Ecto neural progenitor cell (in vitro differentiated cells): ENCODE measurements around the gene GCHFR.

Experiments used
- DNase-seq: peaks from one replicate; pipeline ENCODE4 v3.0.0-alpha.2; 2018; ENCODE audit warnings: low spot score

The GCHFR gene

DNA sequence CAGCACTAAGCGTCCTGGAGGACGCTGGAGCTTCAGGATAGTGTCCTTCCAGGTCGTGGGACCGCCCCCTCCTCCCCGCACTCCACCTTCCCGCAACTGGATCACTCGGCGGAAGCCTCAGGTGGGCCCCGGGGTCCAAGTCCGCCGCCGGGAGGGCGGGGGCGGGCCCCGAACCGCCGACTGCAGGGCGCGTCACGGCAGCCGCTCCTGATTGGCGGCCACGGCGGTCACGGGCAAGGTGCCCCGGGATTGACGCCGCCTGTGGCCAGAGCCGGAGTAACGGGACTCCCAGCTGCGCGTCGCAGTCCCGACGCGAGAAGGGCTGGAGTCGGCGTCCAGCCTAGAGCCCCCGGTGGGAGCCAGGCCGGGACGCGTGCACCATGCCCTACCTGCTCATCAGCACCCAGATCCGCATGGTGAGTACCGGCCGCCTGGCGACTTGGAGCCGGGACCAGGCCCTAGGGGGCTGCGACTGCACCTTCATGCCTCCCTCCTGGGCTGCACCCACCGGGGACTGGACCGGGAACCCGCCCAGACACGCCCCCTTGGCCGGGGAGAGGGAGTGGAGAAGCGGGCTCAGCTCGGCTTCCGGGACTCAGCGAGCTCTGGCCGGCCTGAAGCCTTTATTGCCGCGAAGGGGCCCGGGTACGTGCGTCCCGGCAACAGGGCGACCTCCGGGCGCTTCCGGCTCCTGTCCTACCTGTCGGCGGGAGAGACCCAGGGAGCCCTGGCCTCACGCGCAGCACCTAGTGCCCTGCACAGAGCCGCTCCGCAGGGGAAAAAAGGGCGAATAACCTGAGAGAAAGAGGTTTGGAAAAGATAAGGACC is at the start of gene GCHFR:
Gene GCHFR, plus strand, starts transcription at position 268 of the 828 bp plus-strand sequence. Its CDS starts 113 bp downstream, at position 381.
- DNase-seq, result peak; percentile 75

DNA sequence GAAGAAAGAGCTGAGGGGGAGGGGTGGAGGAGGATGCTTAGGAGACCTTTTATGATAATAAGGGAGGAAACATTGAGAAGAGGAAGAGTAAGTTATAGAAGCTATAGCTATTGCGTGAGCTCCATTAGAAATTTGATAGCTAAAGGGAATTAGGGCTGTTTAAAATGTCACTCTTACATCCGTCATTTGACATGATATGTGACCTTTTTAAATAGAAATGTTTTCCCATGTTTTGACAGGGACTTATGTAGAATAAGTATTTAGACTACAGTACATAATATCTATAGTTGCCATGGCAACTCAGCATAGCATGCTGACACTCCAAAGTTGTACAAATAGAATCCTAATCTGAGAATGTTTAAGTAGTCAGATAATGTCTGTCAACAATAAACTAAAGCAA is 49.7 kb upstream of the GCHFR start:
- no peak for DNase-seq

DNA sequence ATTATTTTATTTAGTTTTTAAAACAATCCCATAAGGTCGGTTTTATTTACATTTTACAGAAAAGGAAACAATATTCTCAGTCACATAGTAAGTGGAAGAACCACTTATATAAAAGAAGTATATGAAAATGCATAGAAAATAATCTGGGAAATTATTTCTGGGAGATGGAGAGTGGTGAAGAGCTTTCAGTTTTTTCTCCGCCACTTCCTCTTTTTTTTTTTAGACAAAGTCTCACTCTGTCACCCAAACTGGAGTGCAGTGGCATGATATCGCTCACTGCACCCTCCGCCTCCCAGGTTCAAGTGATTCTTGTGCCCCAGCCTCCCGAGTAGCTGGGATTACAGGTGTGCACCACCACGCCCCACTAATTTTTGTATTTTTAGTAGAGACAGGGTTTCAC is 47.7 kb upstream of the GCHFR start:
- no peak for DNase-seq

DNA sequence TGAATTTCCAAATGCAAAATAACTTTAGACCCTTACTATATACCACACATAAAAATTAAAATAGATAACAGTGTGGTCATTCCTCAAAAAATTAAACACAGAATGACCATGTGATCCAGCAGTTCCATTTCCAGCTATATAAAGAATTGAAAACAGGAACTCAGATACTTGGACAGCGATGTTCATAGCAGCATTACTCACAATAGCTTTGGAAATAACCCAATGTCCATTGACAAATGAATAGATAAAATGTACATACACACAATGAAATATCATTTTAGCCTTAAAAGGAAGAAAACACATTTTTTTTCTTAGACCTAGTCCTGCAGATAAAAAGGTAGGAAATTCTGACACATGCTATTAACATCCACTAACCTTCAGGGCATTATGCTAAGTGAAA is 42.2 kb upstream of the GCHFR start:
- DNase-seq, result no peak

DNA sequence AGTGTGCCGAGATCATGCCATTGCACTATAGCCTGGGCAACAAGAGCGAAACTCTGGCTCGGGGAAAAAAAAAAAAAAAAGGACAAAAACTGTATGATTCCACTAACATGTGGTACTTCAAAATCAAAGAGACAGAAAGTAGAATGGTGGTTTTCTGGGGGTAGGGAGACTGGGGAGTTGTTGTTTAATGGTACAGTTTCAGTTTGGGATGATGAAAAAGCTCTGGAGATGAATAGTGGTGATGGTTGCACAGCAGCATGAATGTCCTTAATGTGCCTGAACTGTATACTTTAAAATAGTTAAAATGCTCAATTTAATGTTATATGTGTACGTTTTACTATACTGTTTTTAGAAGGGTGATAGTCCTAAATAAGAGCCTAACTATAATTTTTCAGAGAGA is 41.5 kb upstream of the GCHFR start:
- no peak for DNase-seq

DNA sequence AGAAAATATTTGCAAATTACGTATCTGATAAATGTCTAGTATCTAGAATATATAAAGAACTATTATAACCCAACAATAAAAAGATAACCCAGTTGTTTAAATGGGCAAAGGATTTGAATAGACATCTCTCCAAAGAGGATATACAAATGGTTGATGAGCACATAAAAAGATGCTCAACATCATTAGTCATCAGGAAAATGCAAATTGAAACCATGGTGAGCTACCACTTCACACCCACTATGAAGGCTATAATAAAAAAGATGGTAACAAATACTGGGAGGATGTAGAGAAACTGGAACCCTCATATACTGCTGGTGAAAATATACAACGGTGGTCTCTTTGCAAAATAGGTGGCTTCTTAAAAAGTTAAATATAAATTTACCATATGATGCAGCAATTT is 40.9 kb upstream of the GCHFR start:
- no peak for DNase-seq

DNA sequence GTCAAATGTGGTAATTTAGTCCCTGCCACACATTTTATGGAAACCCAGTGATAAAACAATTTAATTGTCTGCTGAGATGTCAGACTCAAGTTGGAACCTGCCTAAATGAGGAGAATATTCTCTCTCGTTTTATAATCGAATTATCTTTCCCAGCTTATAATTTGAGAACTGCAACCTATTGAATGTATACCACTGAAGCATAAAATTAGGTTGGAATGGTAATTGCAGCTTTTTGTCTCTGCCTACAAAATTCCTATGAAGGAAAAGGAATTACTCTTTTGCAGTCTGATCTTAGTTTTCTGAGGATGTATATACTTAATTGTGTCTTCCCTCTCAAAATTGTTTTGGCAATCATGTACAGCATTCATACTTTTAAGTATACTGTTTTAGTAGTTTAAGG is 39.9 kb upstream of the GCHFR start:
- no peak for DNase-seq

DNA sequence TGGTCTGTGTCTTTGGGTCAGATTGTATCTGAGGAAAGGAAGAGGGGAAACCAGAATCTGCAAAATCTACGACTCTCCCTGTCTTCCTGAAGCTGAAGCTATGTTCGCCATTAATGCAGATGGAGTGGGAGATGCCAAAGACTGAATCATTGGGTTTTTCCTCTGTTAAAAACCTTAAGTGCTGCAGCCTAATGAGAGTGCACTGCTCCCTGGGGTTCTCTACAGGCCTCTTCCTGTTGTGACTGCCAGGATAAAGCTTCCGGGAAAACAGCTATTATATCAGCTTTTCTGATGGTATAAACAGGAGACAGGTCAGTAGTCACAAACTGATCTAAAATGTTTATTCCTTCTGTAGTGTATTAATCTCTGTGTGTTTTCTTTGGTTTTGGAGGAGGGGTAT is 32.8 kb upstream of the GCHFR start:
- DNase-seq, result no peak

DNA sequence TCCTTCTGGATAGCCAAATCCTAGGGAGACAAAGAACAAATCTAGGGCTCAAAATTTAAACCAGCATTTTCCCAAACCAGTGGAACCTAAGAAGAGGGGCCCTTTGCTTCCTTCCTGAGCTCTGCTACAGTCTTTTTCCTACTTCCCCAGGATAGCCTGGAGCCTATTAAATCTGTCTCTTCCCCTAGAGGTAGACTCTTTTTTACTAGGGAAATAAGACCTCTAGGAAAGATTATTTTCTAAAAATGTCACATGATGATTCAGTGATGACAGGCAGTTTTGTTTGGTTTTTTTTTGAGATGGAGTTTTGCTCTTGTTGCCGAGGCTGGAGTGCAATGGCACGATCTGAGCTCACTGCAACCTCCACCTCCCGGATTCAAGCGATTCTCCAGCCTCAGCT is 27.3 kb upstream of the GCHFR start:
- DNase-seq, result no peak

DNA sequence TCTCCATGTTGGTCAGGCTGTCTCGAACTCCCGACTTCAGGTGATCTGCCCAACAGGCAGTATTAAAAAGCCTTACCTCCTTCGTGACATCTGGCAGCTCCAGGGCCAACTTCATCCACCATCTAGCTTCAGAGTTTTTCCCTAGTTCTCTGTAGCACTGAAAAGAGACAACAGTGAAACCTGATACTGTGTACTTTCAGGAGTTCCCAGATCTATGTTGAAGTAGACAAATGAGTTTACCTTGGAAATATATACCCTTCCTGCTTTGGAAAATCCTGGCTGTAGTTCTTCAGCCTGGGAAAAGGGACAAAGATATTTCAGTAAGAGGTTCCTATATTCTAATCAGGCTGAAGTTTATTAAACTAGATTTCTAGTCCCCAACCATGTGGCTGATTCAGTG is 26.8 kb upstream of the GCHFR start:
- no peak for DNase-seq

DNA sequence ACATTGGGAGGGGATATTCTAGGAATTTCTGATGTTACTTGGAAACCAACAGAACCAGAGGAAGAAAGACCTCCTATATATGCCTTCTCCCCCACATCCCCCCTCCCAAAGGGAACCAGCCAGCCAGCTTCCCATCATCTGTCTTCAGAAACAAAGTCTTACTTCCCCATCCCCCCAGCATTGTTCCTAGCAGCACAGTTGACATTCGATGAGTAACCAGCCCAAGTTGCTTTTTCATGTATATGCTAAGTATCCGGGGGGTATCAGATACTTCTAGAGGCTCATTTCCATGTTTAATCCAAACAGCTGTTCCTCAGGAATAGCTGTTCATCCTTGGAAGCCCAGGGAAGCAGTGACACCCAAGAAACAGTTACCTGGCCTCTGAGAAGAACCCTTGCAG is 24.8 kb upstream of the GCHFR start:
- no peak for DNase-seq

DNA sequence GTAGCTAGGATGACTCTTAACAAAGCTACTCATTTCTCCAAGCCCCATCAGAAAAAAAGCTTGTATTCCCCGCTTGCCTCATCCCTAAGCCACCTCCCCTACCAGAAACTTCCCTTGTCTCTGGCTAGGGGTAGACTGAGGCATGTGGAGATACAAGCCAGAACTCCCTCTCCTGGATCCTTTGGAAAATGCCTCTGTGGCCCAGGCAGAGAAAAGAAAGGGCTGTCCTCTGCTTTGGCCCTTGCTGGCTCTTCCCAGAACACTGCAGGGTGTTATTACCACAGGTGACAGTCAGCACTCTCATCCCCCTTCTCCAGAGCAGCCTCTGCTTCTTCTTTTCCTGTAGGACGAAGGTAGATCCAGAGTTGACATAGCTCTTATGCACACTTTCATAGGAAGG is 24.0 kb upstream of the GCHFR start:
- DNase-seq, result no peak

DNA sequence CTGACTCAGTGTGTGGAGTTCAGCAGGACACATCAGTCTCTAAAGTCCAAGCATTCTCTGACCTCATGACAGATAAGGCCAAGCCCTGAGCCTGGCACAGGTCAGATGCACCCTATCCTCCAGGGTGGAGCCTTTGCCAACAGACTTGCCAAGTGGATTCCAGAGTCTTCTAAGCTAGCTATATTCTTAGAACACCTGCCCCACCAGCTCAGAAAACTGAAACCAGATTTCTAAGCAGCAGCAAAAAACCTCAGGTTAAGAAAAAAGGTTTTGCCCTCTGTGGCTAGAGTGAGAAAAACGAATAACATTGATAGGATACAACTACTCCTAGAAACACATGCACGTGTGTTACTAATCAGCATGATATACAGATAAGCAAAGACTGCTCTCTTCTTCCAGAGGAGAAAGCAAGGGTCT is 20.4 kb upstream of the GCHFR start:
- DNase-seq, result no peak

DNA sequence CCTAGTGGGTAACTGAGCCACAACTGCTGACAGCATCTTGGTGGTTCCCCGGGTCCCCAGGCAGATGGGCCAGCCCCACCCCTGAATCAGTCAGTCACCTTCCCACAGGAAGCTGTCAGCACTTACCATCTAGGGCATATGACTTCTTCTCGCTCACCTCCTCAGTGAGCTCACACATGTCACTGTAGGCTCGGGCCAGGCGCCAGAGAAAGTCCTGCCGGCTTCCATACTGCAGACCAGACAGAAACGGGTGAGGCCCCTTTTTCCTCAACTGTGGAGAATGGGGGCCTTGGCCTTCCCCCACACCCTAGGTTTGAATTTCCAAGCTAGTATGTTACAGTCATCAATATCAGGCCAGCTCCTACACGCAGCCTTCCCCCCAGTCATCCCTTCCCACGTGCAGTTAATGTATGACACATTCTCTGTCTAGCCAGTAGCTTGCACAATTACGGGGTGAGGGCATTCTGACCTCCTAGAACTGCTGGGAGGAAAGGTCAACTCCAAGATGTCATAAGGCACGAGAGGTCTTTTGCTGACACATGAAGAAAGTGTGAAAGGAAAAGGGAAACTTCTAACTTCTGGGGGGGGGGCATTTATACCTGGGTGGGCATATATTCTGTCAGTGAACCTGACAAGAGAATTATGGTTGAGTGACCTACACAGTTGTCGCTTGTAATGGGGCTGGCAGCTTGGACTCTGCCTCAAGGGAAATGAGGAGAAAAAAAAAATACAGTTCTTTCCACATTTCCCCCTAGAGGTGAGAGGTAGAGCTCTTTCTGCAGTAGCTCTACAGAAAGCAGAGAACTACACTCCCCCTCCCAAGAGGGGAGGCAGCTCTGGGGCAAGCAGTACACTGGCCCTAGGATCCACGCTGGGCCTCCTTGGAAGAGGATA is 19.7 kb upstream of the GCHFR start:
- DNase-seq, result no peak

DNA sequence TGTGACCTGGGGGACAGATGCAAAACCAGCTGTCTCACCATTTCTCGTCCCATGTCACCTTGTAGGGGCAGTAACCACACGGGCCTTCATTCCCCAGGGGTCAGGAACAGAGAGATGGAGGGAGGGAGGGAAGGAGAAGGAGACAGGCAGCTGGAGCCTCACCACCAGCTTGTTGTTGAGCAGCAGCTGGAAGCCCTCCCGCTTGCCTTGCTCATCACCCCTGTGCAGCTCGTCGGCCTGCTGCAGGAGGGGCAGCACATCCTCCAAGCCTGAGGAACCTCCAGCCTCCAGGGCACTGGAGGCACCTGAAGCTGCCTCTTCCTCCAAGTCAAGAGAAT is 19.1 kb upstream of the GCHFR start:
- DNase-seq, result no peak

DNA sequence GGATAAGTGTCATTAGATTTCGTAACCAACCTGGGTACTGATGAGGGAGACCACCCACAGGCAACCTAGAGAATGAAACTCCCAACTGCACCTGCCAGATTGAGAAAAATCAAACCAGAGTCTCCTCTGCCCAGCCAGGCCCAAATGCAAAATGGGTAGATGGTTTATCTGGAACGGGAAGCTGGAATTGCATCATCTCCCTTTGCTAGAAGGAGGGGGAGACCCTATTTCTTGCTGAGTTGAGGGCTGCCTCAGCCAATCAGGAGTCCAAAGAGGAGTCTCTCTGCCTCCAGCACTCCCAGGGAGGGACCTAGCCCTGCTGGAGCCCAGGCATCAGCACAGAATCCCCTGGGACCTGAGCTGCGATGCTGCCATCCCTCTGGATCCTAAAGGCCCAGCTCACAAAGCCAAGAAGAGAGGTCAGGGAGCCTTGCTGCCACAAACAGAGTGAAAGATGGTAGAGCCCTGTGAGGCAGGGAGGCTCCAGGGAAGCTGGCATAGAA is 16.9 kb upstream of the GCHFR start:
- no peak for DNase-seq

DNA sequence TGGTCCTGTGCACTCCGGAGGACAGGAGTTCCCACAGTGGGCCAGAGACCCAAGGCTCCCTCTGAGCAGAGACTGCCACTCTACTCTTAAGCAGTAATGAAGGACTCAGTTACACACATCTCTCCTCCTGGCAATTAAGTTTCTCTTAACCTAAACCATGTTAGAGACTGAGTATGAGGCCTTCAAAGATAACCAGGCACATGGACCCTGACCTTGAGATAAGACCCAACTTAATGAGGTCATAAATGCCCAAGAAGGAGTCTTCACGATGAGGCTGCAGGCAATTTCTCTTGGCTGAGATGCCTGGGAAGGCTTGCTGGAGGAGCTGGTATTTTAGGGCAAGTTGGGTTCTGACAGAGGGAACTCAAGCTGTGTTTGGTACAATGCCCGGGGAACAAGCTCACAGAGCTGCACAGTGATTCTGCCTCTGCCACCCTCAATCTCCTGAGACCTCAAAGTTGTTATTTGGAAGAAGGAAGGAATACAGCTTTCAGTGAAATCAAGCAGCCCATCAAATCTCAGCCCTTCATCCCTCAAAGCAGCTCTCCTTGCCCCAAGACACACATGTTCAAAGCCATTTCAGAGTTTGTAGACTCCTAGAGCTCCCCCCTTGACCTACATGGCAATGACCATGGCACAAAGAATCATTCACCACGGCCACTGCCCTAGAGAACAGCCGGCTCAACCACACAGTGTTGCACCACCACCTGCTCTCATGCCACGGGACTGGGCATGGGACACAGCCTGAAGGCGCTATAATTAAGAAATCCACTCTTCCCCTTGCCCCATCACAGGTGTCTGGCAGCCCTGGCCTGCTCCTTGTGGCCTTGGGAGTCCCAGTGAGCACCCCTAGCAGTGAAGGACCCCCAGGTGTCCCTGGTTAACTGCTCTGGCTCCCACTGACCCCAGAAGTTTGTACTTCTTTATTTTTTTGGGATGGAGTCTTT is 15.9 kb upstream of the GCHFR start:
- no peak for DNase-seq

DNA sequence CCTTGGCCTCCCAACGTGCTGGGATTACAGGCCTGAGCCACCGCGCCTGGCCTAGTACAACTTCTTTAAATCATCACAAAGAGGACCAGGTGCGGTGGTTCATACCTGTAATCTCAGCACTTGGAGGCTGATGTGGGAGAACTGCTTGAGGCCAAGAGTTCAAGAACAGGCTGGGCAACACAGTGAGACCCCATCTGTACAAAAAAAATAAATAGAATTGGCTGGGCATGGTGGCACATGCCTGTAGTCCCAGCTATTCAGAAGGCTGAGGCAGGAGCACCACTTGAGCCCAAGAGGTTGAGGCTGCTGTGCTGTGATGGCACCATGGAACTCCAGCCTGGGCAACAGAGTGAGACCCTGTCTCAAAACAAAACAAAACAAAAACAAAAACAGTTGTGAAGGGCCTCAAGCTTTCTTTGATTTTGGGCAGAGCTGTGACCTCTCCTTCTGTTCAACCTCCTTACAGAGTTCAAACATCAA is 14.7 kb upstream of the GCHFR start:
- DNase-seq, result no peak

DNA sequence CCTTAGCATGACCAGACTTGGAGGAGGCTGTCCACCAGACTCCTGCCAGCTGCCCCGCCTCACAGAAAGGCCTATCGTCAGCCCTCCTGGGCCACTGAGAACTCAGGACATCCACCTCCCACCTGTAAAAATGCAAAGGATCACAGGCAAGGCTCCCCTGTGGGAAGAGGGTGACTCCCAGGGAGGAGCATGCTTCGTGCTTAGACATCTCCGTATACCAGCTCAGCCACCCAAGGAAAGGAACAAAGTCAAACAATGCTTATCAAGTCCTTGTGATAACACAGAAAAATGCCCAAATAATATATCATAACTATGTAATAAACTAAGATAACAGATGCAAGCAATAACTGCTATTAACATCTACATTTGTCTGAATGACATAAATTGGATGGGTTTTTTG is 13.0 kb upstream of the GCHFR start:
- DNase-seq, result no peak

DNA sequence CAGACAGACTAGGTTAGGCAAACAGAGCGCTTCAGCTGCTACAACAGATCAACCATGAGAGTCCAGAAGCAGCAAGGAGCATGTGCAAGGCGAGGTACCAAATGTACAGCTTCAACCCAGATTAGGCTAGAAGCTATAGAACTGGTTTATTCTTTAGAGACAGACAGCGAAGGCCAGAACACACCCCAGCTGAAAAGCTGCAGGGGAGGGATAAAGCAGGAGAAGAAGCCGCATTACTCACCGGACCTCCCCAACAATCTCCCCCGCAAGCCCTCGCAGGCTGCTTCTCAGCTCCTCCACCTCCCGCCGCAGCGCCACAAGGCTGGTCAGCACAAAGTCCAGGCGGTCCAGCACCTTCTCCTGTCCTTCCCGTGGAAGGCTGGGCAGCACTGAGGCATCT is 12.1 kb upstream of the GCHFR start:
- no peak for DNase-seq

DNA sequence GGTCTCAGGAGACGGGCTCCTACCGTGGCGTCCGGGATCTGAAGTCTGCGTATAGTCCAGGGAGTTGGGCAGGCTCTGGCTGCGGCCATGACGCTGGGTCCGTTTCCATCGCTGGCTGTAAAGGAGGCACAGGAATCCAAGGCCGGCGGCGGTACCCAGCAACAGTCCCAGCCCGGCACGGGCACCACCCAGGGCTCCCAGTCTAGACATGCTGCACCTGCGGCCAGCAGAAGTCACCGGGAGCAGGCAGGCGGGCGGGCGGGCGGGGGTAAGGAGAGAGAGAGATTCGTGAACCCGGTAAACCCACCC is 9.3 kb upstream of the GCHFR start:
- peak; percentile 60 for DNase-seq
